Ishikawa (cell line): Measurements from ENCODE around the gene CDH24.

Experiments
- CEBPB ChIP-seq: IDR thresholded peaks from 2 replicates; pipeline ENCODE4 v1.6.1; 2012
- CREB1 ChIP-seq: IDR thresholded peaks from 2 replicates; pipeline ENCODE4 v1.6.1; 2012; ENCODE audit warnings: low read depth
- EGR1 ChIP-seq: IDR thresholded peaks from 2 replicates; pipeline ENCODE4 v1.6.1; 2012
- EP300 ChIP-seq: IDR thresholded peaks from 2 replicates; pipeline ENCODE4 v1.6.1; 2012; ENCODE audit warnings: borderline replicate concordance
- FOXM1 ChIP-seq: IDR thresholded peaks from 2 replicates; pipeline ENCODE4 v1.6.1; 2012; ENCODE audit warnings: low read depth, borderline replicate concordance
- MAX ChIP-seq: IDR thresholded peaks from 2 replicates; pipeline ENCODE4 v1.6.1; 2012
- NFIC ChIP-seq: IDR thresholded peaks from 2 replicates; pipeline ENCODE4 v1.6.1; 2012
- RAD21 ChIP-seq: IDR thresholded peaks from 2 replicates; pipeline ENCODE4 v1.6.1; 2012; ENCODE audit warnings: low read depth
- REST ChIP-seq: IDR thresholded peaks from 2 replicates; pipeline ENCODE4 v1.6.1; 2012; ENCODE audit warnings: low read depth, mild to moderate bottlenecking
- TAF1 ChIP-seq: IDR thresholded peaks from 2 replicates; pipeline ENCODE4 v1.6.1; 2012; ENCODE audit warnings: low read depth, mild to moderate bottlenecking
- TCF12 ChIP-seq: IDR thresholded peaks from 2 replicates; pipeline ENCODE4 v1.6.1; 2012; ENCODE audit warnings: low read depth
- TEAD4 ChIP-seq: IDR thresholded peaks from 2 replicates; pipeline ENCODE4 v1.6.1; 2012
- USF1 ChIP-seq: IDR thresholded peaks from 2 replicates; pipeline ENCODE4 v1.6.1; 2012
- YY1 ChIP-seq: IDR thresholded peaks from 2 replicates; pipeline ENCODE4 v1.6.1; 2012; ENCODE audit warnings: low read depth
- ZBTB7A ChIP-seq: IDR thresholded peaks from 2 replicates; pipeline ENCODE4 v1.6.1; 2012; ENCODE audit warnings: low read depth

Gene CDH24

GRCh38 chr14:23023795-23024152, 33.5 kb downstream of the CDH24 start:
- TF ChIP-seq USF1 = no peak
- no peak for TF ChIP-seq EGR1
- TF ChIP-seq TEAD4 = no peak
- TF ChIP-seq REST = no peak
- no peak for TF ChIP-seq ZBTB7A
- no peak for TF ChIP-seq NFIC
- no peak for TF ChIP-seq CEBPB
- no peak for TF ChIP-seq MAX
- no peak for TF ChIP-seq TAF1
- no peak for TF ChIP-seq RAD21
- TF ChIP-seq EP300 = no peak
- TF ChIP-seq FOXM1 = no peak
- no peak for TF ChIP-seq TCF12
- no peak for TF ChIP-seq CREB1
- TF ChIP-seq YY1 = no peak

GRCh38 chr14:23023022-23023794, 34.1 kb downstream of the CDH24 start:
- TF ChIP-seq REST (no peak), EP300 (no peak), TAF1 (no peak), ZBTB7A (no peak), EGR1 (no peak), NFIC (no peak)

GRCh38 chr14:23021889-23022442, 35.4 kb downstream of the CDH24 start:
- TF ChIP-seq MAX (no peak), CREB1 (no peak), EGR1 (no peak), TEAD4 (no peak), YY1 (no peak), NFIC (no peak), FOXM1 (no peak), ZBTB7A (no peak), REST (no peak), RAD21 (no peak), USF1 (no peak), EP300 (no peak)

GRCh38 chr14:23021434-23021833, 35.9 kb downstream of the CDH24 start:
- TF ChIP-seq NFIC (no peak), EGR1 (no peak), ZBTB7A (no peak), REST (no peak), USF1 (no peak), TCF12 (no peak), MAX (no peak), RAD21 (no peak), FOXM1 (no peak), CREB1 (no peak), TEAD4 (no peak), EP300 (no peak), TAF1 (no peak), CEBPB (no peak), YY1 (no peak)
